ENCODE results near the gene TCF12. TPM values are rescaled to one million over a fixed set of nuclear protein-coding genes. Genes with fewer than 3 reads are reported as not detected.

Gene TCF12
- total RNA-seq, 1 donor from 2014 or later, result 112 TPM

DNA sequence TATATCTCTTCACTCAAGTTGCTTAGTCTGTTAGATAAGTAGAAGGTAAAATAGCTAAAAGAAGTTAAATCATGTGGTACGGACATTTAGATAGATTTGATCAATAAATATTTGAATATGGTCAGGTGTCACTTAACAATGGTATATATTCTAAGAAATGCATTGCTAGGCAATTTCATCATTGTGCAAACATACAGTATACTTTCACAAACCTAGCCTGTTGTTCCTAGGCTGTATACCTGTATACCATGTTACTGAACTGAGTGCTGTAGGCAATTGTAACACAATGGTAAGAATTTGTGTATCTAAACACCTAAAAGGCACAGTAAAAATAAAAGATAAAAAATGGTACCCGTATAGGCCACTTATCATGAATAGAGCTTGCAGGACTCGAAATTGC is 345.1 kb downstream of the TCF12 start:
- TF ChIP-seq EZH2 (IDR thresholded peaks at IDR 0.05; ENCODE audit: insufficient read depth, low read length), result no peak
- TF ChIP-seq, protein P1, sequence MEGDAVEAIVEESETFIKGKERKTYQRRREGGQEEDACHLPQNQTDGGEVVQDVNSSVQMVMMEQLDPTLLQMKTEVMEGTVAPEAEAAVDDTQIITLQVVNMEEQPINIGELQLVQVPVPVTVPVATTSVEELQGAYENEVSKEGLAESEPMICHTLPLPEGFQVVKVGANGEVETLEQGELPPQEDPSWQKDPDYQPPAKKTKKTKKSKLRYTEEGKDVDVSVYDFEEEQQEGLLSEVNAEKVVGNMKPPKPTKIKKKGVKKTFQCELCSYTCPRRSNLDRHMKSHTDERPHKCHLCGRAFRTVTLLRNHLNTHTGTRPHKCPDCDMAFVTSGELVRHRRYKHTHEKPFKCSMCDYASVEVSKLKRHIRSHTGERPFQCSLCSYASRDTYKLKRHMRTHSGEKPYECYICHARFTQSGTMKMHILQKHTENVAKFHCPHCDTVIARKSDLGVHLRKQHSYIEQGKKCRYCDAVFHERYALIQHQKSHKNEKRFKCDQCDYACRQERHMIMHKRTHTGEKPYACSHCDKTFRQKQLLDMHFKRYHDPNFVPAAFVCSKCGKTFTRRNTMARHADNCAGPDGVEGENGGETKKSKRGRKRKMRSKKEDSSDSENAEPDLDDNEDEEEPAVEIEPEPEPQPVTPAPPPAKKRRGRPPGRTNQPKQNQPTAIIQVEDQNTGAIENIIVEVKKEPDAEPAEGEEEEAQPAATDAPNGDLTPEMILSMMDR (IDR thresholded peaks at IDR 0.05; ENCODE audit: insufficient read depth, low read depth, low read length), result no peak
- Histone ChIP-seq H3K4me2 (ENCODE audit: low read length) (no peak overlapping the region), H3K4me3 (ENCODE audit: insufficient read depth, low read depth, low read length) (no peak overlapping the region), H2AFZ (ENCODE audit: low read depth, low read length) (no peak overlapping the region), H4K20me1 (ENCODE audit: insufficient read depth, low read length) (peaks cover 6% of the 10 kb centered on the region), H3K4me1 (ENCODE audit: insufficient read depth, low read length) (peaks cover 8% of the 10 kb centered on the region), H3K27ac (ENCODE audit: low read depth, low read length) (no peak overlapping the region), H3K27me3 (ENCODE audit: insufficient read depth, low read length) (no peaks in the 10 kb centered on the region), H3K9me3 (ENCODE audit: insufficient read depth, low read depth, low read length) (no peaks in the 10 kb centered on the region), H3K79me2 (ENCODE audit: insufficient read depth, low read length) (no peaks in the 10 kb centered on the region), H3K36me3 (ENCODE audit: insufficient read depth, low read length) (peaks cover 29% of the 10 kb centered on the region), H3K9ac (ENCODE audit: low read length) (no peak overlapping the region)
- H3K36me3 Mint-ChIP-seq (ENCODE audit: low read depth, unreplicated experiment), result peaks cover 3% of the 10 kb centered on the region
- H3K9me3 Mint-ChIP-seq (ENCODE audit: unreplicated experiment), result peaks cover 2% of the 10 kb centered on the region
- DNase-seq (ENCODE audit: low read depth), result no peak
- H3K4me1 Mint-ChIP-seq (ENCODE audit: low read depth, unreplicated experiment), result peaks cover 10% of the 10 kb centered on the region
- H3K27me3 Mint-ChIP-seq (ENCODE audit: low read depth, unreplicated experiment), result no peaks in the 10 kb centered on the region
- no peak for FAIRE-seq
- H3K4me3 Mint-ChIP-seq (ENCODE audit: unreplicated experiment), result no peak overlapping the region
- H3K27ac Mint-ChIP-seq (ENCODE audit: unreplicated experiment), result no peak overlapping the region

DNA sequence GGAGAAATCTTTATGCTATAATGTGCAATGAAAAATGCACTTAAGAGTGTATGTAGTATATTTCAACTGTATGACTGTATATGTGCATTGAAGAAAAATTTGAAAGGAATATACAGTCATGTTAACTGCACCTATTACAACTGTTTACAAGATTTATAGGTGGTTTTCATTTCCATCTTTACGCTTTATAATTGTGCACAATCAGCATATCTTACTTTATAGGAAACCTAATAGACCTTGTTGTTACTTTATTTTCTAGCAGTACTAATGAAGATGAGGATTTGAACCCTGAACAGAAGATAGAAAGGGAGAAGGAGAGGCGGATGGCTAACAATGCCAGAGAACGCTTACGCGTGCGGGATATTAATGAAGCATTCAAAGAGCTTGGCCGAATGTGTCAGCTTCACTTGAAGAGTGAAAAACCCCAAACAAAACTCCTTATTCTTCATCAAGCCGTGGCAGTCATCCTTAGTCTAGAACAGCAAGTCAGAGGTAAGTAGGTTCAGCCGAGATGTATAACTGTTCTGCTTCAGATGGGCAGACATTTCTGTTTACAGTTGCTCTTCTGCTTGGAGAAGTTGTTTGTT is 354.4 kb downstream of the TCF12 start:
- FAIRE-seq, result no peak

DNA sequence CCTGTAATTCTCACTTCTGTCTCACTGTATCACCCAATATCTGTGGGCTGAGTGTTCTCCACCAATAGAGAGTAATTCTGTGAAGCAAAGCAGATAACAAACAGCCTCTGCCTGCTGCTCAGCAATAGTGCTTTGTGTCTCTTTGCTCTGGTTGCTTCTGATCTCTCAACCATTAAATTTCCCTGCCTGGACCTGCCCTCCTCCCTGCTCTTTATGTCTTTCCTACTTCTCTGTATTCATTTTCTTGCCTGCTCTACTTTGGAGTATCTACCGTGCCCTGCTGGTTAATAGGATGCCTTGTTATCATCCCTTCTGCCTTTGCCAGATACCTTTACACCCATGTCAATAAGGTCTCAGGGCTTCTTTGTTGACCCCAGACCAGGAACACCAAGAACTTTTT is 355.0 kb downstream of the TCF12 start:
- Histone ChIP-seq H3K4me2 (ENCODE audit: low read length) (no peak overlapping the region), H3K27ac (ENCODE audit: low read depth, low read length) (no peak overlapping the region), H3K36me3 (ENCODE audit: insufficient read depth, low read length) (peaks cover 19% of the 10 kb centered on the region), H3K79me2 (ENCODE audit: insufficient read depth, low read length) (no peaks in the 10 kb centered on the region), H3K9ac (ENCODE audit: low read length) (no peak overlapping the region), H2AFZ (ENCODE audit: low read depth, low read length) (no peak overlapping the region), H3K4me1 (ENCODE audit: insufficient read depth, low read length) (no peaks in the 10 kb centered on the region), H3K27me3 (ENCODE audit: insufficient read depth, low read length) (no peaks in the 10 kb centered on the region), H3K4me3 (ENCODE audit: insufficient read depth, low read depth, low read length) (no peak overlapping the region), H3K9me3 (ENCODE audit: insufficient read depth, low read depth, low read length) (no peaks in the 10 kb centered on the region), H4K20me1 (ENCODE audit: insufficient read depth, low read length) (peaks cover 13% of the 10 kb centered on the region)
- no peaks in the 10 kb centered on the region for H3K4me1 Mint-ChIP-seq (ENCODE audit: low read depth, unreplicated experiment)
- no peak overlapping the region for H3K27ac Mint-ChIP-seq (ENCODE audit: unreplicated experiment)
- TF ChIP-seq, protein P1 (IDR thresholded peaks at IDR 0.05; ENCODE audit: insufficient read depth, low read depth, low read length), result no peak
- TF ChIP-seq EZH2 (IDR thresholded peaks at IDR 0.05; ENCODE audit: insufficient read depth, low read length), result no peak
- H3K9me3 Mint-ChIP-seq (ENCODE audit: unreplicated experiment), result no peaks in the 10 kb centered on the region
- no peak overlapping the region for H3K4me3 Mint-ChIP-seq (ENCODE audit: unreplicated experiment)
- no peaks in the 10 kb centered on the region for H3K27me3 Mint-ChIP-seq (ENCODE audit: low read depth, unreplicated experiment)
- DNase-seq (ENCODE audit: low read depth) (no peak), FAIRE-seq (no peak)
- peaks cover 2% of the 10 kb centered on the region for H3K36me3 Mint-ChIP-seq (ENCODE audit: low read depth, unreplicated experiment)

More for the DNA sequence above, 354.4 kb downstream of the TCF12 start:
- no peaks in the 10 kb centered on the region for H3K27me3 ChIP-seq (ENCODE audit: insufficient read depth, low read length)
- no peak for DNase-seq (ENCODE audit: low read depth)
- no peak overlapping the region for H3K9ac ChIP-seq (ENCODE audit: low read length)
- H3K36me3 ChIP-seq (ENCODE audit: insufficient read depth, low read length), result peaks cover 19% of the 10 kb centered on the region
- H3K27me3 Mint-ChIP-seq (ENCODE audit: low read depth, unreplicated experiment), result no peaks in the 10 kb centered on the region
- H3K4me3 Mint-ChIP-seq (ENCODE audit: unreplicated experiment), result no peak overlapping the region
- H3K4me3 ChIP-seq (ENCODE audit: insufficient read depth, low read depth, low read length), result no peak overlapping the region
- H3K9me3 ChIP-seq (ENCODE audit: insufficient read depth, low read depth, low read length), result no peaks in the 10 kb centered on the region
- H2AFZ ChIP-seq (ENCODE audit: low read depth, low read length), result no peak overlapping the region
- H3K27ac Mint-ChIP-seq (ENCODE audit: unreplicated experiment), result no peak overlapping the region
- H3K79me2 ChIP-seq (ENCODE audit: insufficient read depth, low read length), result no peaks in the 10 kb centered on the region
- peaks cover 2% of the 10 kb centered on the region for H3K36me3 Mint-ChIP-seq (ENCODE audit: low read depth, unreplicated experiment)
- TF ChIP-seq, protein P1 (IDR thresholded peaks at IDR 0.05; ENCODE audit: insufficient read depth, low read depth, low read length), result no peak
- no peak for TF ChIP-seq EZH2 (IDR thresholded peaks at IDR 0.05; ENCODE audit: insufficient read depth, low read length)
- no peaks in the 10 kb centered on the region for H3K4me1 Mint-ChIP-seq (ENCODE audit: low read depth, unreplicated experiment)
- no peak overlapping the region for H3K4me2 ChIP-seq (ENCODE audit: low read length)
- no peaks in the 10 kb centered on the region for H3K9me3 Mint-ChIP-seq (ENCODE audit: unreplicated experiment)
- no peaks in the 10 kb centered on the region for H3K4me1 ChIP-seq (ENCODE audit: insufficient read depth, low read length)
- no peak overlapping the region for H3K27ac ChIP-seq (ENCODE audit: low read depth, low read length)
- peaks cover 13% of the 10 kb centered on the region for H4K20me1 ChIP-seq (ENCODE audit: insufficient read depth, low read length)
